A549 (cell line): ENCODE measurements around the gene OAS3. TPM values are rescaled to one million over a fixed set of nuclear protein-coding genes. Genes with fewer than 3 reads are reported as not detected.

ENCODE experiments used
- ATAC-seq, 2 experiments: fragments of 200-7000 bp in 1 of 2; fragments of >200 bp in 1 of 2; cut with Nextera tagmentation in 1 of 2; cut with Tn5 transposase in 1 of 2; 3 replicates each; pipeline versions ENCODE4 v1.8.0 to v1.9.1; 2018 to 2020; ENCODE audit warnings: mild to moderate bottlenecking in 1 of 2, moderate library complexity in 1 of 2
- CTCF ChIA-PET: fragments of 300-600 bp; sonication (Branson Sonifier 250); formaldehyde crosslinking; extraction: SDS; loops from one replicate; lab custom pipeline; 2021; ENCODE audit warnings: antibody characterized with exemption, inconsistent platforms; lab: Yijun Ruan, JAX
- POLR2A ChIA-PET: fragments of 350-600 bp; formaldehyde crosslinking; extraction: SDS; loops from one replicate; lab custom pipeline; 2021; ENCODE audit warnings: antibody characterized with exemption, inconsistent platforms; lab: Yijun Ruan, JAX
- DNase-seq, 2 experiments: peaks; one replicate each; pipeline versions ENCODE4 v3.0.0 to v3.0.0-alpha.2; 2011 to 2016; ENCODE audit warnings: low read depth in 1 of 2, low spot score in 1 of 2
- FAIRE-seq: peaks from 2 replicates; lab custom pipeline; 2011; peaks lifted over from hg19 to GRCh38; lab: Jason Lieb, UNC
- H3K27ac ChIP-seq, 2 experiments: fragments of >200 bp; sonication (Bioruptor Twin); formaldehyde crosslinking; 3 replicates each; pipeline ENCODE4 v1.5.1; 2016 to 2017
- H3K4me1 ChIP-seq: fragments of >200 bp; sonication (Bioruptor Twin); formaldehyde crosslinking; 3 replicates; pipeline ENCODE4 v1.6.1; 2016
- H3K4me2 ChIP-seq: fragments of >200 bp; sonication (Bioruptor Twin); formaldehyde crosslinking; 3 replicates; pipeline ENCODE4 v1.6.1; 2016
- H3K4me3 ChIP-seq: fragments of >200 bp; sonication (Bioruptor Twin); formaldehyde crosslinking; 3 replicates; pipeline ENCODE4 v1.5.1; 2016
- H3K9me3 ChIP-seq: fragments of >200 bp; sonication (Bioruptor Twin); formaldehyde crosslinking; 3 replicates; pipeline ENCODE4 v1.6.1; 2016
- ATOH8 ChIP-seq: fragments of 250-450 bp; sonication (Bioruptor Pico); IDR thresholded peaks from 2 replicates; pipeline ENCODE4 v1.5.0; 2020; ENCODE audit warnings: low read depth, mild to moderate bottlenecking, moderate library complexity
- CHD2 ChIP-seq: fragments of 150-350 bp; IDR thresholded peaks from 2 replicates; pipeline ENCODE4 v1.6.1; 2014; ENCODE audit warnings: low read length; ENCODE audit not compliant: partially characterized antibody
- CHD4 ChIP-seq: fragments of 200-600 bp; sonication (generic); IDR thresholded peaks from 2 replicates; pipeline ENCODE4 v1.6.1; 2016; ENCODE audit warnings: antibody characterized with exemption, mild to moderate bottlenecking, borderline replicate concordance
- EHF ChIP-seq: fragments of 250-450 bp; sonication (Bioruptor Pico); IDR thresholded peaks from 2 replicates; pipeline ENCODE4 v1.5.0; 2020; ENCODE audit warnings: mild to moderate bottlenecking
- EP300 ChIP-seq, 2 experiments: fragments of >200 bp; sonication (Bioruptor Twin); formaldehyde crosslinking; IDR thresholded peaks; 2 replicates in 1 of 2; 3 replicates in 1 of 2; pipeline ENCODE4 v1.6.1; 2016 to 2017
- ESRRA ChIP-seq: fragments of 150-350 bp; IDR thresholded peaks from 2 replicates; pipeline ENCODE4 v1.6.1; 2014; ENCODE audit warnings: mild to moderate bottlenecking, low read length, borderline replicate concordance
- GATA3 ChIP-seq: IDR thresholded peaks from 2 replicates; pipeline ENCODE4 v1.6.1; 2012; ENCODE audit warnings: borderline replicate concordance
- HES2 ChIP-seq: fragments of >200 bp; sonication (Bioruptor Twin); formaldehyde crosslinking; IDR thresholded peaks from 2 replicates; pipeline ENCODE4 v1.6.1; 2016
- HOXB13 ChIP-seq: fragments of 250-450 bp; sonication (Bioruptor Pico); IDR thresholded peaks from 2 replicates; pipeline ENCODE4 v1.5.0; 2020; ENCODE audit warnings: low read depth, mild to moderate bottlenecking, moderate library complexity
- HOXB5 ChIP-seq: fragments of 250-450 bp; sonication (Bioruptor Pico); IDR thresholded peaks from 2 replicates; pipeline ENCODE4 v1.5.0; 2020; ENCODE audit warnings: mild to moderate bottlenecking, moderate library complexity
- JUNB ChIP-seq: fragments of >200 bp; sonication (Bioruptor Twin); formaldehyde crosslinking; IDR thresholded peaks from 2 replicates; pipeline ENCODE4 v1.6.1; 2016
- KDM1A ChIP-seq: fragments of 200-600 bp; sonication (generic); IDR thresholded peaks from 2 replicates; pipeline ENCODE4 v1.6.1; 2016; ENCODE audit warnings: low read depth, mild to moderate bottlenecking
- KDM5A ChIP-seq: fragments of 200-600 bp; sonication (generic); IDR thresholded peaks from 2 replicates; pipeline ENCODE4 v1.6.1; 2016; ENCODE audit warnings: antibody characterized with exemption, mild to moderate bottlenecking
- MAX ChIP-seq: IDR thresholded peaks from 2 replicates; pipeline ENCODE4 v1.6.1; 2012
- MAZ ChIP-seq: fragments of 150-350 bp; IDR thresholded peaks from 2 replicates; pipeline ENCODE4 v1.6.1; 2014; ENCODE audit warnings: antibody characterized with exemption, low read depth, low read length, borderline replicate concordance
- NPAS2 ChIP-seq: fragments of 250-450 bp; sonication (Bioruptor Pico); IDR thresholded peaks from 2 replicates; pipeline ENCODE4 v1.8.0; 2022; ENCODE audit warnings: mild to moderate bottlenecking, moderate library complexity, borderline replicate concordance
- POLR2A ChIP-seq: IDR thresholded peaks from 2 replicates; pipeline ENCODE4 v1.6.1; 2012; ENCODE audit warnings: mild to moderate bottlenecking, low read length
- RARB ChIP-seq: fragments of 250-450 bp; sonication (Bioruptor Pico); IDR thresholded peaks from 2 replicates; pipeline ENCODE4 v1.8.0; 2021; ENCODE audit warnings: mild to moderate bottlenecking, moderate library complexity
- RCOR1 ChIP-seq: fragments of 150-350 bp; IDR thresholded peaks from 2 replicates; pipeline ENCODE4 v1.6.1; 2014; ENCODE audit warnings: antibody characterized with exemption, low read length, low read depth
- RNF2 ChIP-seq: fragments of 200-600 bp; sonication (generic); IDR thresholded peaks from 2 replicates; pipeline ENCODE4 v1.6.1; 2016; ENCODE audit warnings: low read depth, mild to moderate bottlenecking, antibody characterized with exemption, moderate library complexity, borderline replicate concordance
- TFCP2L1 ChIP-seq: fragments of 250-450 bp; sonication (Bioruptor Pico); IDR thresholded peaks from 2 replicates; pipeline ENCODE4 v1.5.0; 2021; ENCODE audit warnings: mild to moderate bottlenecking
- TP53 ChIP-seq: fragments of 250-450 bp; sonication (Bioruptor Pico); IDR thresholded peaks from 2 replicates; pipeline ENCODE4 v1.5.0; 2021; ENCODE audit warnings: mild to moderate bottlenecking, moderate library complexity
- ZNF302 ChIP-seq: fragments of 250-450 bp; sonication (Bioruptor Pico); IDR thresholded peaks from 2 replicates; pipeline ENCODE4 v1.9.0; 2021; ENCODE audit warnings: inconsistent platforms, mild to moderate bottlenecking, moderate library complexity
- WGBS: methylation state at CpG from one replicate; pipeline ENCODE4 v1.1.6; 2017; ENCODE audit errors: missing lambda C conversion rate; 5-methylcytosine and 5-hydroxymethylcytosine counted together
- polyA plus RNA-seq, 4 experiments: library from polyadenylated mRNA; depleted of rRNA in 3 of 4; stranded (reverse); fragments of >200 nt; fragmentation: RNase III in 1 of 4; extraction: RNeasy Plus Mini Kit Qiagen cat#74134 plus additional on column Dnase treatment in 1 of 4; gene quantifications; 2 replicates in 3 of 4; 3 replicates in 1 of 4; pipeline ENCODE4 v1.2.3, GENCODE V29; 2011 to 2017
- TF ChIP-seq, protein P1 (sequence below): fragments of >200 bp; sonication (Bioruptor Twin); formaldehyde crosslinking; IDR thresholded peaks from 3 replicates; pipeline ENCODE4 v1.5.1; 2016
- TF ChIP-seq, protein P2 (sequence below): fragments of 150-350 bp; IDR thresholded peaks from 2 replicates; pipeline ENCODE4 v1.6.1; 2014; ENCODE audit warnings: low read depth, mild to moderate bottlenecking, low read length
- TF ChIP-seq, protein P3 (sequence below): IDR thresholded peaks from 2 replicates; pipeline ENCODE4 v1.6.1; 2012

The OAS3 gene
- polyA plus RNA-seq, 2 of the 4 experiments (the other 2 are of a cell fraction): 22.7 to 36.7 TPM

DNA sequence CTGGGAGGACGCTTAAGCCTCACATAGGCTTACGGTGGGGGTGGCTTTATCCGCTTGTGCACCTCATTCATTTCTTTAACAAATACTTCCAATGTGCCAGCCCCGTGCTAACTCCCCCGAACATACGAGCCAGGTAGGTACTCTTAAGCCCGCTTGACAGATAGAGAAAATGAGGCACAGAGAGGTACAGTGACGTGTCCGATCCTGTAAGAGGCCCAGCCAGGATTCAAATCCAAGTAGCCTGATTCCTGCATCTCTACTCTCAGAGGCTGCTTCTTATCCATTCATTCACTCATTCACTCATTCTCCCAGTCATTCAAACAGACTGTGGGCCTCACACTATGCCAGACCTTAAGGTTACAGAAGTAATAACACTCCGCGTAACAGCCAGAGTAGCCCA is 477 bp downstream of the OAS3 start (continued):
- TF ChIP-seq ATOH8 (no peak), CHD4 (no peak), KDM1A (no peak), NPAS2 (no peak)

- H3K4me3 ChIP-seq: no peak overlapping the region
- TF ChIP-seq KDM5A (no peak), RNF2 (no peak), JUNB (no peak)
- TF ChIP-seq, protein P1, sequence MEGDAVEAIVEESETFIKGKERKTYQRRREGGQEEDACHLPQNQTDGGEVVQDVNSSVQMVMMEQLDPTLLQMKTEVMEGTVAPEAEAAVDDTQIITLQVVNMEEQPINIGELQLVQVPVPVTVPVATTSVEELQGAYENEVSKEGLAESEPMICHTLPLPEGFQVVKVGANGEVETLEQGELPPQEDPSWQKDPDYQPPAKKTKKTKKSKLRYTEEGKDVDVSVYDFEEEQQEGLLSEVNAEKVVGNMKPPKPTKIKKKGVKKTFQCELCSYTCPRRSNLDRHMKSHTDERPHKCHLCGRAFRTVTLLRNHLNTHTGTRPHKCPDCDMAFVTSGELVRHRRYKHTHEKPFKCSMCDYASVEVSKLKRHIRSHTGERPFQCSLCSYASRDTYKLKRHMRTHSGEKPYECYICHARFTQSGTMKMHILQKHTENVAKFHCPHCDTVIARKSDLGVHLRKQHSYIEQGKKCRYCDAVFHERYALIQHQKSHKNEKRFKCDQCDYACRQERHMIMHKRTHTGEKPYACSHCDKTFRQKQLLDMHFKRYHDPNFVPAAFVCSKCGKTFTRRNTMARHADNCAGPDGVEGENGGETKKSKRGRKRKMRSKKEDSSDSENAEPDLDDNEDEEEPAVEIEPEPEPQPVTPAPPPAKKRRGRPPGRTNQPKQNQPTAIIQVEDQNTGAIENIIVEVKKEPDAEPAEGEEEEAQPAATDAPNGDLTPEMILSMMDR: no peak
- TF ChIP-seq, protein P2, sequence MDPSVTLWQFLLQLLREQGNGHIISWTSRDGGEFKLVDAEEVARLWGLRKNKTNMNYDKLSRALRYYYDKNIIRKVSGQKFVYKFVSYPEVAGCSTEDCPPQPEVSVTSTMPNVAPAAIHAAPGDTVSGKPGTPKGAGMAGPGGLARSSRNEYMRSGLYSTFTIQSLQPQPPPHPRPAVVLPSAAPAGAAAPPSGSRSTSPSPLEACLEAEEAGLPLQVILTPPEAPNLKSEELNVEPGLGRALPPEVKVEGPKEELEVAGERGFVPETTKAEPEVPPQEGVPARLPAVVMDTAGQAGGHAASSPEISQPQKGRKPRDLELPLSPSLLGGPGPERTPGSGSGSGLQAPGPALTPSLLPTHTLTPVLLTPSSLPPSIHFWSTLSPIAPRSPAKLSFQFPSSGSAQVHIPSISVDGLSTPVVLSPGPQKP: no peak
- TF ChIP-seq, protein P3, sequence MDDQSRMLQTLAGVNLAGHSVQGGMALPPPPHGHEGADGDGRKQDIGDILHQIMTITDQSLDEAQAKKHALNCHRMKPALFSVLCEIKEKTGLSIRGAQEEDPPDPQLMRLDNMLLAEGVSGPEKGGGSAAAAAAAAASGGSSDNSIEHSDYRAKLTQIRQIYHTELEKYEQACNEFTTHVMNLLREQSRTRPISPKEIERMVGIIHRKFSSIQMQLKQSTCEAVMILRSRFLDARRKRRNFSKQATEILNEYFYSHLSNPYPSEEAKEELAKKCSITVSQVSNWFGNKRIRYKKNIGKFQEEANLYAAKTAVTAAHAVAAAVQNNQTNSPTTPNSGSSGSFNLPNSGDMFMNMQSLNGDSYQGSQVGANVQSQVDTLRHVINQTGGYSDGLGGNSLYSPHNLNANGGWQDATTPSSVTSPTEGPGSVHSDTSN: no peak
- H3K4me2 ChIP-seq: peak overlapping the region; percentile 98
- DNase-seq (no peak), ATAC-seq (no peak), FAIRE-seq (no peak)
- WGBS: 86% methylated on average over 7 of the region's 7 CpGs
- H3K9me3 ChIP-seq: no peaks in the 10 kb centered on the region
- POLR2A ChIA-PET: no interaction called here
- CTCF ChIA-PET: no interaction called here
- peak overlapping the region in 1 of 2 experiments; percentile 97; a peak in 2 of 6 replicates for H3K27ac ChIP-seq
- H3K4me1 ChIP-seq: peaks cover 13% of the 10 kb centered on the region
Observed at GRCh38 chr12:112939761-112940381, 1.6 kb downstream of the OAS3 start.

DNA sequence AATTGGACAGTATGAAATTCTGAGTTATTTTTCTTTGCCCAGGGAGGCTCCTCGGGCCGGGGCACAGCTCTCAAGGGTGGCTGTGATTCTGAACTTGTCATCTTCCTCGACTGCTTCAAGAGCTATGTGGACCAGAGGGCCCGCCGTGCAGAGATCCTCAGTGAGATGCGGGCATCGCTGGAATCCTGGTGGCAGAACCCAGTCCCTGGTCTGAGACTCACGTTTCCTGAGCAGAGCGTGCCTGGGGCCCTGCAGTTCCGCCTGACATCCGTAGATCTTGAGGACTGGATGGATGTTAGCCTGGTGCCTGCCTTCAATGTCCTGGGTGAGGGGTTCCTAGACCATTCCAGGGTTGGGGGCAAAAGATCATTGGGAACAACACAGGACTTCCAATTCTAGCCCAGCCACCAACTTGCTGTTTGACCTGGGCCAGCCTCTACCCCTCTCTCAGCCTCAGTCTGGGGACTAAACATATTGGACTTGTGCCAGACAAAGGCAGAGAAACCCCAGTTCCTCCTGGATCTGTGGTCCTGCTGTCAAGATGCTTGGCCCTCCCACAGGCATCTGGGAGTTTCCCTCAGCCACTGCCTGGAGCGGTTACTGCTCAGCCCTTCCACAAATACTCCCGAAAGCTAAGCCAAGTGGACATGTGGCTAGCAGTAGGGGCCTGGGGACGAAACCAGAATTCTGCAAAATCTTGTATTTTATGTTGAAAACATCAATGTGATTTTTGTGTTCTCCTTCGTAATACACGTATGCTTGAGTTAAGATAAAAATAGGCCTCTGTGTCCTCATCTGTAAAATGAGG is 3.5 kb downstream of the OAS3 start:
- Histone ChIP-seq H3K4me2 (no peak overlapping the region), H3K27ac (no peak overlapping the region), H3K4me1 (peaks cover 13% of the 10 kb centered on the region), H3K9me3 (no peaks in the 10 kb centered on the region), H3K4me3 (no peak overlapping the region)
- no peak for DNase-seq
- ChIA-PET POLR2A (no interaction called here), CTCF (interaction anchor here (1.0 to 2.0 kb wide), 3 partner anchors 9 to 41 kb away, joined by 3 to 4 read pairs (median 4); no protein-coding TSS in a partner anchor)
- ATAC-seq: no peak
- TF ChIP-seq CHD2 (no peak), ZNF302 (CRISPR knock-in tag) (no peak), HOXB5 (CRISPR knock-in tag) (no peak), EP300 (IDR thresholded peaks at IDR 0.05) (no peak), TP53 (no peak), MAX (no peak), TFCP2L1 (CRISPR knock-in tag) (no peak), HOXB13 (CRISPR knock-in tag) (no peak), HES2 (no peak), RCOR1 (no peak), EHF (CRISPR knock-in tag) (no peak), MAZ (no peak), GATA3 (no peak), RARB (no peak), JUNB (no peak), ESRRA (no peak), NPAS2 (no peak), POLR2A (no peak)
- TF ChIP-seq, protein P1: no peak
- FAIRE-seq: no peak
- WGBS: 88% methylated on average over 16 of the region's 16 CpGs
